ENCODE data around the gene SCLY. TPM values are rescaled to one million over a fixed set of nuclear protein-coding genes. Genes with fewer than 3 reads are reported as not detected.

Gene SCLY
- total RNA-seq, 4 donors from 2014 or later = 13.6 to 23.3 (median 17.6) TPM

- Histone ChIP-seq H3K9me3 (no peaks in the 10 kb centered on the region), H3K4me1 (peaks cover 0 to 13% (median 0%) of the 10 kb centered on the region in 4 donors), H3K36me3 (no peaks in the 10 kb centered on the region), H3K27me3 (peaks cover 0 to 12% of the 10 kb centered on the region in 2 donors), H3K4me3 (no peak overlapping the region), H3K27ac (no peak overlapping the region)
- DNase-seq (ENCODE audit: low spot score in 2 of 2) = no peak
- TF ChIP-seq EP300 (IDR thresholded peaks at IDR 0.05) (no peak), POLR2A (IDR thresholded peaks at IDR 0.05) (no peak), CTCF (IDR thresholded peaks at IDR 0.05) (no peak)
- WGBS, 2 donors = 85 to 86% methylated on average over 18 to 19 of the region's 19 CpGs
Observed at GRCh38 chr2:238124488-238125126, 63.8 kb downstream of the SCLY start.

GRCh38 chr2:238125127-238125885 is 64.5 kb downstream of the SCLY start:
- no peak for DNase-seq (ENCODE audit: low spot score in 2 of 2)
- Histone ChIP-seq H3K9me3 (no peaks in the 10 kb centered on the region), H3K27me3 (peaks cover 0 to 5% of the 10 kb centered on the region in 2 donors), H3K4me1 (peaks cover 0 to 13% (median 0%) of the 10 kb centered on the region in 4 donors), H3K36me3 (no peaks in the 10 kb centered on the region), H3K4me3 (no peak overlapping the region), H3K27ac (no peak overlapping the region)
- WGBS, 2 donors = 91% methylated on average over 14 to 19 of the region's 20 CpGs
- TF ChIP-seq EP300 (IDR thresholded peaks at IDR 0.05) (no peak), POLR2A (IDR thresholded peaks at IDR 0.05) (no peak), CTCF (IDR thresholded peaks at IDR 0.05) (no peak)

- peaks cover 0 to 13% (median 0%) of the 10 kb centered on the region in 4 donors for H3K4me1 ChIP-seq
- H3K27me3 ChIP-seq = no peaks in the 10 kb centered on the region
- H3K27ac ChIP-seq = no peak overlapping the region
- no peak overlapping the region for H3K4me3 ChIP-seq
- TF ChIP-seq POLR2A (IDR thresholded peaks at IDR 0.05) (no peak), CTCF (IDR thresholded peaks at IDR 0.05) (no peak), EP300 (IDR thresholded peaks at IDR 0.05) (no peak)
- no peaks in the 10 kb centered on the region for H3K9me3 ChIP-seq
- no peak for DNase-seq (ENCODE audit: low spot score in 2 of 2)
- H3K36me3 ChIP-seq = peaks cover 0 to 7% (median 0%) of the 10 kb centered on the region in 3 donors
- WGBS, 2 donors = 63 to 70% methylated on average over 2 of the region's 2 CpGs
Observed at GRCh38 chr2:238126338-238126737, 65.5 kb downstream of the SCLY start.

- Histone ChIP-seq H3K36me3 (peaks cover 0 to 8% (median 0%) of the 10 kb centered on the region in 3 donors), H3K4me1 (peaks cover 0 to 13% (median 0%) of the 10 kb centered on the region in 4 donors), H3K9me3 (no peaks in the 10 kb centered on the region), H3K4me3 (no peak overlapping the region), H3K27me3 (no peaks in the 10 kb centered on the region), H3K27ac (no peak overlapping the region)
- WGBS, 2 donors = 74 to 84% methylated on average over 2 of the region's 2 CpGs
- no peak for DNase-seq (ENCODE audit: low spot score in 2 of 2)
- TF ChIP-seq EP300 (IDR thresholded peaks at IDR 0.05) (no peak), POLR2A (IDR thresholded peaks at IDR 0.05) (no peak), CTCF (IDR thresholded peaks at IDR 0.05) (no peak)
Observed at GRCh38 chr2:238126775-238127164, 66.0 kb downstream of the SCLY start.
